ENCODE measurements around the gene SOCS4.
A peak's percentile ranks its signal among the peaks of the same experiment; 100 is the strongest.
"Not testable (repeated sequence)": the region's sequence is repeated elsewhere in the genome, so short reads cannot be mapped to it uniquely, and the experiment has no call there.

The SOCS4 gene, protein sequence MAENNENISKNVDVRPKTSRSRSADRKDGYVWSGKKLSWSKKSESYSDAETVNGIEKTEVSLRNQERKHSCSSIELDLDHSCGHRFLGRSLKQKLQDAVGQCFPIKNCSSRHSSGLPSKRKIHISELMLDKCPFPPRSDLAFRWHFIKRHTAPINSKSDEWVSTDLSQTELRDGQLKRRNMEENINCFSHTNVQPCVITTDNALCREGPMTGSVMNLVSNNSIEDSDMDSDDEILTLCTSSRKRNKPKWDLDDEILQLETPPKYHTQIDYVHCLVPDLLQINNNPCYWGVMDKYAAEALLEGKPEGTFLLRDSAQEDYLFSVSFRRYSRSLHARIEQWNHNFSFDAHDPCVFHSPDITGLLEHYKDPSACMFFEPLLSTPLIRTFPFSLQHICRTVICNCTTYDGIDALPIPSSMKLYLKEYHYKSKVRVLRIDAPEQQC

GRCh38 chr14:55026793-55027561 lies at the start of gene SOCS4, which contains the start of gene WDHD1:
SOCS4 (plus strand) TSS chr14:55027236; CDS start chr14:55043042, 15,806 bp downstream.
WDHD1 (minus strand) TSS chr14:55027099; CDS start chr14:55026787, 312 bp downstream.
- DNase-seq, result peak; percentile 94 to 95

GRCh38 chr14:54979039-54979438 lies 48.0 kb upstream of the SOCS4 start:
- no peak for DNase-seq

GRCh38 chr14:54981698-54982097 lies 45.3 kb upstream of the SOCS4 start:
- no peak for DNase-seq

GRCh38 chr14:54985156-54985555 lies 41.9 kb upstream of the SOCS4 start:
- no peak for DNase-seq

DNA sequence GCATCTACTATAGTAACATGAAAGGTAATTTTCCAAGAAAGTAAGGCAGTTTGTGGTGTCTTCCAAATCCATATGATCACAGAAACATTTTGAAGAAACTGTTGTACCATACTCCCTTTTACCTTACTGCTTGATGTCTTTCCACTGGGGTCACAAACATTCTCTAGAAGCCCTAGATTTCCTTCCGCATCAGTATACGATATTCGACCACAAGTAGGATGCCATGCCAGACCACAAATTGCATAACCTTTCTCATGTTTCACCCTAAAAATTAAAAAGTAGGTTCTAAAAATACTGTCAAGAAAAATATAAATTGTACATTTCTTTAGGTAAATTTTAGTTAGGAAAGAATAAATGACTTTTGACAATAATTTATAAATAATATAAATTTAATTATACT lies 26.7 kb upstream of the SOCS4 start:
- DNase-seq, result no peak

DNA sequence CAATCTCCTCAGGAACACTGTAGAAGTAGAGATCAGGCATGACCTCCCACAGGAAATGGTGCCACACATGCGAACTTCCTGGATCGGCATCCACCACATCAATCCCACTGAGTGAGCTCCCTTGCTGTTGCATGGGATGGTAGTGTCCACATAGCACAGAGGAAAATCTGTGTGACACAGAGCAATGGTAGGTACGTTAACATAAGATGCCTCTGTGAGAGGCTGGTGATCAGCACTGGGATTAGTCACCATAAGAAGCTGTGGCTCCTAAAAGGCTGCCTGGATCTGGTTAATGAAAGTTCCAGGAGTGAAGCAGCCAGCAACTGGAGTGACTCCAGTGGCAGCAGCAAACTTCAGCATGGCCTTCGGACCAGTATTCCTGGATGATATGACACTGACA lies 22.0 kb upstream of the SOCS4 start:
- DNase-seq, result no peak

DNA sequence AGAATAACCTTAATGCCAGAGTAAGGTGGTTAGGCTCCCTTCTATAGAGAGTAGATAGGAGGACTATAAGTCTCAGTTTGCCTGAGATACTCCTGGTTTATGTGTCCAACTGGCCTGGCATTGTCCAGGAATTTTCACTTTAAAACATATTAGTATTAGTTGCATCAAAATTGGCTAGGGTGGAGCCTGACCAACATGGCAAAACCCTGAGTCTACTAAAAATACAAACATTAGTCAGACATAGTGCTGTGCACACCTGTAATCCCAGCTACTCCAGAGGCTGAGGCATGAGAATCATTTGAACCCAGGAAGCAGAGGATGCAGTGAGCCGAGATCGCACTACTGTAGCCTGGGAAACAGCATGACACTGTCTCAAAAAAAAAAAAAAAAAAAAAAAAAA lies 12.0 kb upstream of the SOCS4 start:
- no peak for DNase-seq

- DNase-seq, result no peak
Measured at GRCh38 chr14:55019968-55020554, 7.0 kb upstream of the SOCS4 start.

DNA sequence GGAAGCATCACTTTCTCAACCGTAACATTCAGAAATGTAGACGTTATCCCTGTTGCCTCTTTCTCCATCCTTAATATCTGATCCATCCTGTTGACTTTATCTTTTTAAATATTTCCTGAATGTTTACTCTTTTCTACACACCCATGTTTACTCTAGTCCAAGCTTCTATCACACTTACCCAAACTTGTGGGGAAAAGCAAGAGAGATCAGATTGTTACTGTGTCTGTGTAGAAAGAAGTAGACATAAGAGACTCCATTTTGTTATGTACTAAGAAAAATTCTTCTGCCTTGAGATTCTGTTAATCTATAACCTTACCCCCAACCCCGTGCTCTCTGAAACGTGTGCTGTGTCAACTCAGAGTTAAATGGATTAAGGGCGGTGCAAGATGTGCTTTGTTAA lies 2.7 kb upstream of the SOCS4 start:
- not testable (repeated sequence) for DNase-seq

DNA sequence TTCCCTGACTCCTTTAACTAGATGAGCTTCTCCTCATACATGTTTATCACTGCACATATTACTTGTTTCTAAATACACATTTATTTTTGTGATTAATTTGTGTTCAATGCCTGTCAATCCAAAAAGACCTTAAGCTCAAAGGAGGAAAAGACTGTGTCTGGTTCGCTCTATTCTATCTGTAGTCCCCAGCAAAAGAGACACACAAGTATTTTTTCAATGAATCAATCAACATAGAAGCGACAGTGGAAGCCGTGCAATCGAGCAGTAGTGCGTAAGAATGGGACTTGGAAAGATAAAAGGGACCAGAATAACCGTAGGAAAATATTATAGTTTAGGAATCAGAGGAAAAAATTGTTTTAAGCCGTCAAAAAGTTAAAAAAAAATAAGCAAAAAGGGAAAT lies 1.1 kb upstream of the SOCS4 start:
- no peak for DNase-seq

- no peak for DNase-seq
Measured at GRCh38 chr14:55026441-55026792, 619 bp upstream of the SOCS4 start.

DNA sequence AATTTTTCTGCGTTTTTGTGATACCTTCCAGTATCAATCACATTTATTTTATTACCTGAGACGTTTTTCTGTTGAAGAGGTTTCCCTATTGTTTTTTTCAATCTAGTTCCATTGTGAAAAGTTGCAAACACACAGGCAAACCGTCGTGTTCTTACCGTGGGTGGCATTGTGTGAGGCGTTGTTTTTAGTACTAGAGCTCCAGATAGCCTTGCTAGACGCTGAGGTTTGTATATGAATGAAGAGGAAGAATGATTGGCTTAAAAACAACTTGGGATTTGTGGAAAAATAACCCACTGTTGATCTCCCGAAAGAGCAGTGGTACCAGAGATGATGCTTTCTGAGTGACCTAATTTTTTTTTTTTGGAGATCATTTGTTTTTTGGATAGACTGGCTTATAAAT lies 1.0 kb downstream of the SOCS4 start:
- no peak for DNase-seq

- DNase-seq, result no peak
Measured at GRCh38 chr14:55028476-55028875, 1.4 kb downstream of the SOCS4 start.

DNA sequence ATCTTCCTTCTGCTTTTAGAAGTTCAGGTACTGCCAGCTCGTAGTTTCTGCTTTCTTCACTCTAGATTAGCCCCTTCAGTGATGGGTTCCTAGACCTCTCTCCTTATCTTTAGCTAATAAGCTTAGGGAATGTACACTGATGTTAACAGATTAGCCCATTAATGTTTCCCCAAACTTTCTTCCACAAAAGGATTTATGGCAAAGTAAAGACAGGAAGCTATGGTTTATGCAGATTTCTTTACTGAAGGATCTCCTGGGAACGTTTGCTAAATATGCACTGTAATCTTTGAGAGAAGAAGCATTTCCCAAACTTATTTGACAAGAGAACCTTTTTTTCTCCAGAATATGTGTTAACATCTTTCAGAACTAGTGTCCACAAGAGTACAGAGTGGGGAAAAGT lies 4.2 kb downstream of the SOCS4 start:
- DNase-seq, result no peak

- DNase-seq, result not testable (repeated sequence)
Measured at GRCh38 chr14:55037995-55038394, 11.0 kb downstream of the SOCS4 start.

DNA sequence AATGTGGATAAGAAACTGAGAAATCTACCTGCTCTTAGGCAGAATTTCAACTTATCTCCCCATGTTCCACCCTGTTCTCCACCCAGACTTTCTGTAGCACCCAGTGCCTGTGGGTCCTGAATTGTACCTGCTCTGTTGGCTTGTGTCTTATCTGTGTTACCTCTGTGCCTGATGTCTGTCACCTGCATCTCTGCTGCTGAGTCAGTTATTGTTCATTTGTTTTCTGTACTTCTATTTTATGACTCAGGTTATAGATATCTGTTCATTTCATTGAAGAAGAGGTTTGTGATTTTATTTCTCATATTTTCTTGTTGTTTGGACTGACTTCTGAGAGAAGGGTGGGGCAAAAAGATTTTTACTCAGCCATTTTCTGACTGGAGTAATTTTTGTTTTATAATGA lies 11.7 kb downstream of the SOCS4 start:
- no peak for DNase-seq

DNA sequence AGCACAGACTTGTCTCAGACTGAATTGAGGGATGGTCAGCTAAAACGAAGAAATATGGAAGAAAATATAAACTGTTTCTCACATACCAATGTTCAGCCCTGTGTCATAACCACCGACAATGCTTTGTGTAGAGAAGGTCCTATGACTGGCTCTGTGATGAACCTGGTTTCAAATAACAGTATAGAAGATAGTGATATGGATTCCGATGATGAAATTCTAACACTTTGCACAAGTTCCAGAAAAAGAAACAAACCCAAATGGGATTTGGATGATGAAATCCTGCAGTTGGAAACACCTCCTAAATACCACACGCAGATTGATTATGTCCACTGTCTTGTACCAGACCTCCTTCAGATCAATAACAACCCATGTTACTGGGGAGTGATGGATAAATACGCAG lies 16.5 kb downstream of the SOCS4 start:
- no peak for DNase-seq

DNA sequence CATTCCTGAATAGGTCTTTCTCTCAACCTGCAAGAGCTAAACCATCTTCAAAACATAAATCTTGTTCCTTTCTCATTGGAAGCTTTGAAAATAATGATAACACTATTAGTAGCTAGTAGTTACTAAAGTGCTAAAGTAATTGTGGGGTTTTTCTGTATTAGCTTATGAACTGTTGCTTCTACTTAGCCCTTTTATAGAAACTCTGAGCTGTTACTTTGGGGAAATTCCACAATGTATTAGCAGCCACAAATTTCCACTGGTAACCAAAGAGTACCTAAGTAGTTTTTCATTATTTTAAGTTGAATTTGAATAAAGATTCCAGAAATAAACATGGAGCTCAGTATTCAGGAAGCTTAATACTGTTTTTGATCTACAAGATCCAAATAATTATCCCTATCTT lies 18.1 kb downstream of the SOCS4 start:
- DNase-seq, result no peak

GRCh38 chr14:55047301-55048053 lies 20.4 kb downstream of the SOCS4 start:
- no peak for DNase-seq

DNA sequence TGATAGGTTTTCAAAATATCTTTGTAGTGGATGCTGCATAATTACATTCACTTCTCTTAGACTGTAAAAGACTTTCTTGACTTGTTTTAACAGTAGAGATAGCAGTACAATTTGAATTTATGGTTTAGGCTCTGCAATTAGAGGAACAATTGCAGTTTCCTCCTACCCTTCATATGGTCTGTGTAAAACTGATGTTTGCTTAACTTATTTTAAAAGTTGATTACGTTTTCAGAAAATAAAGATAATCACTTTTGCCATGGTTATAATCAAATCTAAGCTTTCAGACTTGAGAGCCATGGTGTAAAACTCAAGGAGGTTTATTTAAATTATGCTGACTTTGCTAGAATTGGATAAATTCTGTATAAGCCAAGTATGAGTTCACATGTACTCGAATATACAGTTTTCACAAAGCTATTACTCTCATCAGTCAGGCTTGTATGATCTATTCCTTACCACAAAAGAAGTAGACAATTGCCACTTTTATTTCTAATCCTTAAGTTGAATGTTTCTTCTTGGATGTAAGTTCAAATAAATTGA lies 21.9 kb downstream of the SOCS4 start:
- DNase-seq, result no peak

DNA sequence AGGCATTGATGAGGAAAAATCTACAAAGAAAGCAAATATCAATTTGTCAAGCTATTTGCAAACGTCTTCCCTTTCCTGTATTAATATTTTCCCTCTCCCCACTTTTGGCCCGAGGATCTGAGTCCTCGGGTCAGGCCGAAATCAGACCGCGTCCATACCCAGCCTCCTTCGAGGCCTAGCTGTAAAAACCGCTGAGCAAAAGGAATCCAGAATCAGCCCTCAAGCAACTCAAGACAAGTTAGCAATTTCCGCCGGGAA lies 24.1 kb downstream of the SOCS4 start:
- DNase-seq, result no peak

DNA sequence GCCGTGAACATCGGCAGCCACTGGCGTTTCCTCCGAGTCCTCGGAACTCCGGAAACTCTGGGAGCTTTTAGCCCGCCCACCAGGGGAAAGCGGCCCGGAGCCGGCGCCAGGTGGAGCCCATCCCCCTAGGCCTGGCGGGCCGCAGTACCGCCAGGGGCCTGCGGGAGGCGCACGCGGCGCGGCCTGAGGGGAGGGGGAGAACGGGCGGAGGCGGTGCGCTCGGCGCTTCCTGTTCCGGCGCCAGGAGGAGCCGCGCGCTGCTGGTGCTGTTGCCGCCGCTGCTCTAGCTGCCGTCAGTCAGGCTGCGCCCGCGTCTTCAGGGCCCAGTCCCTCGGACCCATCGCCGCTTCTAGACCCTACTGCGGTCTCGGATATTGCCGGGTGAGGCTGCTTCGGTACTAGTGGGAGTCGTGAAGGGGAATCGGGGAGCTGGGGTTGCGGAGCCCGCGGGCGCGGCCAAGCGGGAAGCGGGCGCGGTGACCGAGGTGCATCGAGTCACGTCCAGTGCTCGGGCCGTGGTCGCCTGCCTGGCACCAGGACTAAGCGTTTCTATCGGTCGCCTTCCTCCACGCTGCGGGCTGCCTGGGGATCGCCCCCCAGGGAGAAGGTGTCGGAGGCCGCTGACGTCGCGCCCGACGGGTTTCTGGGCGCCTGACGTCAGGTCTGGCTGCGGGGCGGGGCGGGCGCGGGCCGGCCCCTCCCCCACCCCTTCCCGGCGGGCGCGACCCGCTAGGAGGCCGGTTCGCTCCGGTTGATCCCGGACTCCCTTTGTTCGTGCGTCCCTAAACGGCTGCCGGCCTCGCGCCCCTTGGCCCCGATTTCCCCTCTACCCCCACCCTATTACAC lies 24.6 kb downstream of the SOCS4 start, which contains the start of gene MAPK1IP1L:
MAPK1IP1L (plus strand) TSS at position 225 of the 846 bp plus-strand sequence. CDS start 10,037 bp downstream, outside the sequence.
- peak; percentile 87 to 95 for DNase-seq

Data from NCI-H187 (cell line).